ENCODE measurements around the gene MLXIP. TPM values are rescaled to one million over a fixed set of nuclear protein-coding genes. Genes with fewer than 3 reads are reported as not detected.

The MLXIP gene
- total RNA-seq, 4 donors from 2014 or later: 15.5 to 34.5 (median 19.8) TPM

- intact Hi-C loops (cut with DNase I; ENCODE audit: low total_unique reads): no loop called here
- no peak for DNase-seq (ENCODE audit: low spot score in 2 of 2)
- WGBS, 2 donors: 75 to 78% methylated on average over 10 of the region's 10 CpGs
- no peak for TF ChIP-seq CTCF (IDR thresholded peaks at IDR 0.05)
- no peak for TF ChIP-seq POLR2A (IDR thresholded peaks at IDR 0.05)
- H3K4me3 ChIP-seq (ENCODE audit: low read depth, poor library complexity, severe bottlenecking): no peak overlapping the region
Observed at GRCh38 chr12:122183588-122183940, 105.0 kb downstream of the MLXIP start.

GRCh38 chr12:122184517-122184916, 106.0 kb downstream of the MLXIP start:
- no peak for TF ChIP-seq CTCF (IDR thresholded peaks at IDR 0.05)
- no peak for TF ChIP-seq POLR2A (IDR thresholded peaks at IDR 0.05)
- intact Hi-C loops (cut with DNase I; ENCODE audit: low total_unique reads): no loop called here
- no peak for DNase-seq (ENCODE audit: low spot score in 2 of 2)
- 83 to 92% methylated on average over 18 of the region's 18 CpGs for WGBS, 2 donors
- H3K4me3 ChIP-seq (ENCODE audit: low read depth, poor library complexity, severe bottlenecking): no peak overlapping the region

GRCh38 chr12:122185079-122185478, 106.5 kb downstream of the MLXIP start:
- TF ChIP-seq CTCF (IDR thresholded peaks at IDR 0.05) (no peak), POLR2A (IDR thresholded peaks at IDR 0.05) (no peak)
- 90 to 95% methylated on average over 7 of the region's 7 CpGs for WGBS, 2 donors

GRCh38 chr12:122185494-122186082, 107.0 kb downstream of the MLXIP start:
- H3K4me3 ChIP-seq (ENCODE audit: low read depth, poor library complexity, severe bottlenecking): no peak overlapping the region
- WGBS, 2 donors: 85 to 91% methylated on average over 10 of the region's 10 CpGs
- no peak for TF ChIP-seq POLR2A (IDR thresholded peaks at IDR 0.05)
- no peak for TF ChIP-seq CTCF (IDR thresholded peaks at IDR 0.05)
- intact Hi-C loops (cut with DNase I; ENCODE audit: low total_unique reads): no loop called here
- no peak for DNase-seq (ENCODE audit: low spot score in 2 of 2)

More at GRCh38 chr12:122185079-122185478, 106.5 kb downstream of the MLXIP start:
- no peak for DNase-seq (ENCODE audit: low spot score in 2 of 2)
- no peak overlapping the region for H3K4me3 ChIP-seq (ENCODE audit: low read depth, poor library complexity, severe bottlenecking)
- intact Hi-C loops (cut with DNase I; ENCODE audit: low total_unique reads): no loop called here

- WGBS, 2 donors: 58 to 64% methylated on average over 12 of the region's 12 CpGs
- no peak for DNase-seq (ENCODE audit: low spot score in 2 of 2)
- intact Hi-C loops (cut with DNase I; ENCODE audit: low total_unique reads): no loop called here
- TF ChIP-seq POLR2A (IDR thresholded peaks at IDR 0.05) (no peak), CTCF (IDR thresholded peaks at IDR 0.05) (no peak)
- H3K4me3 ChIP-seq (ENCODE audit: low read depth, poor library complexity, severe bottlenecking): no peak overlapping the region
Observed at GRCh38 chr12:122187466-122187865, 108.9 kb downstream of the MLXIP start.
